B cell (primary cell): Measurements from ENCODE around the gene S100G. TPM values are rescaled to one million over a fixed set of nuclear protein-coding genes. Genes with fewer than 3 reads are reported as not detected.

Experiments used
- ATAC-seq: fragments of 200-7000 bp; cut with Tn5 transposase; one replicate; pipeline ENCODE4 v1.10.0; 2021; ENCODE audit warnings: low read depth, mild to moderate bottlenecking, moderate number of reproducible peaks, moderate library complexity
- CTCF ChIA-PET: fragments of 350-600 bp; sonication (Branson Sonifier 250); formaldehyde crosslinking; loops from one replicate; lab custom pipeline; 2021; ENCODE audit warnings: antibody characterized with exemption, inconsistent platforms; lab: Charles Lee
- POLR2A ChIA-PET: fragments of 350-600 bp; sonication (Branson Sonifier 250); formaldehyde crosslinking; loops from one replicate; lab custom pipeline; 2021; ENCODE audit warnings: antibody characterized with exemption; lab: Charles Lee
- DNase-seq: peaks from one replicate; pipeline ENCODE4 v3.0.0; 2013
- H2AFZ ChIP-seq: 2 replicates; pipeline ENCODE4 v1.6.1; 2012; ENCODE audit warnings: mild to moderate bottlenecking, low read depth, low read length; ENCODE audit not compliant: insufficient read depth, poor library complexity, severe bottlenecking
- H3K27ac ChIP-seq, 2 donors: 1 replicate in 1 of 2; 2 replicates in 1 of 2; pipeline ENCODE4 v1.5.1; 2012 to 2013; ENCODE audit warnings: low read length in 2 of 2, mild to moderate bottlenecking in 2 of 2, moderate library complexity in 1 of 2
- H3K27me3 ChIP-seq, 4 experiments: fragments of 200-600 bp in 1 of 4; sonication (generic) in 1 of 4; replicated peaks in 1 of 4; 1 replicate in 2 of 4; 2 replicates in 2 of 4; pipeline versions ENCODE4 v1.6.1 to v1.7.0; 2013 to 2016; ENCODE audit warnings: low read length in 3 of 4, mild to moderate bottlenecking in 2 of 4, mixed read lengths in 1 of 4, moderate library complexity in 1 of 4; ENCODE audit not compliant: insufficient read depth in 4 of 4, control insufficient read depth in 3 of 4; ENCODE audit errors: control extremely low read depth in 1 of 4
- H3K36me3 ChIP-seq, 2 experiments: replicated peaks in 1 of 2; 1 replicate in 1 of 2; 2 replicates in 1 of 2; pipeline versions ENCODE4 v1.6.1 to v1.7.1; 2013; ENCODE audit warnings: low read length in 1 of 2; ENCODE audit not compliant: insufficient read depth in 2 of 2, control insufficient read depth in 1 of 2; ENCODE audit errors: control extremely low read depth in 1 of 2, extremely low read depth in 1 of 2
- H3K4me1 ChIP-seq, 2 donors: fragments of 200-600 bp in 1 of 2; sonication (generic) in 1 of 2; 1 replicate in 1 of 2; 2 replicates in 1 of 2; pipeline versions ENCODE4 v1.5.1 to v1.6.1; 2013 to 2017; ENCODE audit warnings: low read length in 2 of 2; ENCODE audit not compliant: control insufficient read depth in 2 of 2, insufficient read depth in 2 of 2
- H3K4me2 ChIP-seq: replicated peaks from 2 replicates; pipeline ENCODE3; 2012; ENCODE audit warnings: mild to moderate bottlenecking, low read depth, low read length; ENCODE audit not compliant: poor library complexity, severe bottlenecking
- H3K4me3 ChIP-seq, 5 experiments: fragments of 200-600 bp in 1 of 5; sonication (generic) in 1 of 5; 1 replicate in 3 of 5; 2 replicates in 2 of 5; pipeline versions ENCODE4 v1.5.1 to v1.7.0; 2011 to 2016; ENCODE audit warnings: low read length in 4 of 5, mild to moderate bottlenecking in 4 of 5, low read depth in 2 of 5, control low read depth in 1 of 5, moderate library complexity in 1 of 5; ENCODE audit not compliant: insufficient read depth in 1 of 5; ENCODE audit errors: control extremely low read depth in 1 of 5, extremely low read depth in 1 of 5
- H3K79me2 ChIP-seq: fragments of 200-600 bp; sonication (generic); one replicate; pipeline ENCODE4 v1.6.0; 2016; ENCODE audit warnings: low read length; ENCODE audit not compliant: control insufficient read depth, insufficient read depth
- H3K9ac ChIP-seq: fragments of 200-600 bp; sonication (generic); 2 replicates; pipeline ENCODE4 v1.6.1; 2017; ENCODE audit warnings: mild to moderate bottlenecking, low read length, moderate library complexity
- H3K9me3 ChIP-seq, 3 donors: one replicate each; pipeline versions ENCODE4 v1.6.1 to v1.7.1; 2013; ENCODE audit warnings: low read length in 2 of 3; ENCODE audit not compliant: control insufficient read depth in 2 of 3, insufficient read depth in 1 of 3; ENCODE audit errors: control extremely low read depth in 1 of 3
- H4K20me1 ChIP-seq: 2 replicates; pipeline ENCODE4 v1.6.0; 2012; ENCODE audit warnings: mild to moderate bottlenecking, low read length; ENCODE audit not compliant: insufficient read depth, control insufficient read depth, poor library complexity, severe bottlenecking
- H3K27ac Mint-ChIP-seq: one replicate; pipeline ENCODE4 v1.8.0; 2021; ENCODE audit warnings: mixed read lengths
- H3K27me3 Mint-ChIP-seq: one replicate; pipeline ENCODE4 v1.8.0; 2021; ENCODE audit warnings: mixed read lengths
- H3K4me1 Mint-ChIP-seq: one replicate; pipeline ENCODE4 v1.8.0; 2021; ENCODE audit warnings: mixed read lengths
- H3K4me3 Mint-ChIP-seq: one replicate; pipeline ENCODE4 v1.8.0; 2021; ENCODE audit warnings: mixed read lengths
- H3K9me3 Mint-ChIP-seq: one replicate; pipeline ENCODE4 v1.8.0; 2022; ENCODE audit warnings: mixed read lengths; ENCODE audit not compliant: insufficient read depth
- CTCF ChIP-seq: fragments of 200-600 bp; IDR thresholded peaks from one replicate; pipeline ENCODE4 v1.8.0; 2022; ENCODE audit warnings: antibody characterized with exemption, mild to moderate bottlenecking
- EZH2 ChIP-seq: IDR thresholded peaks from 2 replicates; pipeline ENCODE4 v1.6.1; 2012; ENCODE audit warnings: borderline replicate concordance, low read depth, mild to moderate bottlenecking, moderate library complexity, low read length; ENCODE audit not compliant: insufficient read depth, poor library complexity, severe bottlenecking
- WGBS: methylation state at CpG from one replicate; pipeline ENCODE4 v1.1.5; 2013; ENCODE audit warnings: missing lambda C conversion rate; ENCODE audit not compliant: insufficient coverage; 5-methylcytosine and 5-hydroxymethylcytosine counted together
- intact Hi-C: fragments of 100-400 bp; cut with micrococcal nuclease; formaldehyde crosslinking; loops from one replicate; pipeline ENCODE4 v1.10.0; 2022
- polyA plus RNA-seq: library from polyadenylated mRNA; depleted of rRNA; stranded (reverse); fragments of >200 nt; gene quantifications from 2 replicates; pipeline ENCODE4 v1.2.3, GENCODE V29; 2012
- total RNA-seq, 2 donors: library from RNA; stranded (reverse); fragments of 120-200 nt in 1 of 2; gene quantifications; 1 replicate in 1 of 2; 2 replicates in 1 of 2; pipeline versions ENCODE4 v1.2.3 to v1.2.4, GENCODE V29; 2013 to 2022

S100G gene
- total and polyA plus RNA-seq, 2 donors (not counting 1 experiment from before 2014, with no cell fraction given): not detected

DNA sequence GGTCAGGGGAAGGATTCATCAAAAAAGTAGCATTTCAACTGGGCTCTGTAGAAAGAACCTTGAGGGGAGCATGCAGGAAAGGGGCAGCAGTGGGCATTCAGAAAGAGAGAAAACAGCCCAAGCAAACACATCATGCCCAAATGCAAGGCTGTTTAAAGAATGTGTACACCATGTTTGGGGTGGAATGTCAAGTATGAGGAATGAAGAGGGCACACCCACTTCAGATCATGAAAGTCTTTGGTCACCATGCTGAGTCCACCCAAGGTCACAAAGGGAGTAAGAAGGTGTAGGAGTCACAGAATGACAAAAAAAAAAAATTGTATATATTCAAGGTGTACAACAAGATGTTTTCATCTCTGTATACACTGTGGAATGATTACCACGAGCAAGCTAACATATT lies 9.4 kb downstream of the S100G start:
- Mint-ChIP-seq H3K4me1 (no peaks in the 10 kb centered on the region), H3K27me3 (no peaks in the 10 kb centered on the region), H3K9me3 (no peaks in the 10 kb centered on the region), H3K4me3 (no peak overlapping the region), H3K27ac (no peak overlapping the region)
- H3K9me3 ChIP-seq: no peaks in the 10 kb centered on the region
- intact Hi-C loops: no loop called here
- H3K36me3 ChIP-seq: no peaks in the 10 kb centered on the region
- CTCF ChIA-PET: no interaction called here
- H3K79me2 ChIP-seq: no peaks in the 10 kb centered on the region
- POLR2A ChIA-PET: no interaction called here
- no peaks in the 10 kb centered on the region for H4K20me1 ChIP-seq
- H3K27me3 ChIP-seq: no peaks in the 10 kb centered on the region
- DNase-seq (no peak), ATAC-seq (no peak)
- H3K4me2 ChIP-seq: no peak overlapping the region
- no peak overlapping the region for H2AFZ ChIP-seq
- no CpG with 5 or more reads among the region's 1 CpG for WGBS
- no peak overlapping the region for H3K9ac ChIP-seq
- TF ChIP-seq EZH2 (no peak), CTCF (no peak)
- H3K4me1 ChIP-seq: no peaks in the 10 kb centered on the region
- no peak overlapping the region for H3K4me3 ChIP-seq
- no peak overlapping the region for H3K27ac ChIP-seq

GRCh38 chrX:16661495-16661894 lies 11.5 kb downstream of the S100G start:
- Mint-ChIP-seq H3K4me1 (no peaks in the 10 kb centered on the region), H3K27ac (no peak overlapping the region), H3K27me3 (no peaks in the 10 kb centered on the region), H3K9me3 (no peaks in the 10 kb centered on the region), H3K4me3 (no peak overlapping the region)
- CTCF ChIA-PET: no interaction called here
- ATAC-seq (no peak), DNase-seq (no peak)
- H3K9ac ChIP-seq: no peak overlapping the region
- H3K4me2 ChIP-seq: no peak overlapping the region
- POLR2A ChIA-PET: no interaction called here
- no peaks in the 10 kb centered on the region for H3K9me3 ChIP-seq
- H3K4me1 ChIP-seq: no peaks in the 10 kb centered on the region
- H4K20me1 ChIP-seq: no peaks in the 10 kb centered on the region
- H3K79me2 ChIP-seq: no peaks in the 10 kb centered on the region
- H2AFZ ChIP-seq: no peak overlapping the region
- no peak overlapping the region for H3K27ac ChIP-seq
- intact Hi-C loops: no loop called here
- no peaks in the 10 kb centered on the region for H3K27me3 ChIP-seq
- H3K4me3 ChIP-seq: no peak overlapping the region
- no peaks in the 10 kb centered on the region for H3K36me3 ChIP-seq
- TF ChIP-seq EZH2 (no peak), CTCF (no peak)
- WGBS: no CpG with 5 or more reads among the region's 2 CpGs
